Esophagus muscularis mucosa (tissue), 4 donors: ENCODE results near the gene ETNK1. TPM values are rescaled to one million over a fixed set of nuclear protein-coding genes. Genes with fewer than 3 reads are reported as not detected.

Experiments
- DNase-seq: peaks from one replicate; pipeline ENCODE4 v3.0.0-alpha.2; 2017; ENCODE audit errors: extremely low spot score
- H3K27ac ChIP-seq, 4 donors: fragments of 200-600 bp; sonication (generic); replicated peaks in 1 of 4; 1 replicate in 3 of 4; 2 replicates in 1 of 4; pipeline ENCODE4 v1.5.1; 2016 to 2019; ENCODE audit warnings: mild to moderate bottlenecking in 1 of 4
- H3K27me3 ChIP-seq, 4 donors: fragments of 200-600 bp; sonication (generic); one replicate each; pipeline versions ENCODE4 v1.5.1 to v1.6.0; 2016 to 2019
- H3K36me3 ChIP-seq, 4 donors: fragments of 200-600 bp; sonication (generic); one replicate each; pipeline ENCODE4 v1.5.1; 2016 to 2019
- H3K4me1 ChIP-seq, 4 donors: fragments of 200-600 bp; sonication (generic); one replicate each; pipeline ENCODE4 v1.5.1; 2016 to 2019
- H3K4me3 ChIP-seq, 4 donors: fragments of 200-600 bp; sonication (generic); 1 replicate in 2 of 4; 2 replicates in 2 of 4; pipeline ENCODE4 v1.5.1; 2016 to 2019; ENCODE audit warnings: mild to moderate bottlenecking in 4 of 4, moderate library complexity in 1 of 4
- H3K9me3 ChIP-seq, 4 donors: fragments of 200-600 bp; sonication (generic); 1 replicate in 3 of 4; 2 replicates in 1 of 4; pipeline ENCODE4 v1.5.1; 2016 to 2019
- CTCF ChIP-seq, 3 experiments: fragments of 200-600 bp in 2 of 3; fragments of 450-650 bp in 1 of 3; sonication (generic) in 2 of 3; IDR thresholded peaks; one replicate each; pipeline ENCODE4 v1.5.1; 2017 to 2019; ENCODE audit warnings: antibody characterized with exemption in 3 of 3, mild to moderate bottlenecking in 2 of 3, moderate library complexity in 1 of 3
- EP300 ChIP-seq: sonication (generic); formaldehyde crosslinking; IDR thresholded peaks from one replicate; pipeline ENCODE4 v1.6.1; 2017; ENCODE audit warnings: antibody characterized with exemption
- POLR2A ChIP-seq: fragments of 450-650 bp; IDR thresholded peaks from one replicate; pipeline ENCODE4 v1.6.1; 2017; ENCODE audit warnings: antibody characterized with exemption, moderate library complexity, mild to moderate bottlenecking, low read depth
- POLR2AphosphoS5 ChIP-seq, 2 donors: sonication (generic); formaldehyde crosslinking; IDR thresholded peaks; one replicate each; pipeline ENCODE4 v1.6.1; 2017; ENCODE audit warnings: antibody characterized with exemption in 2 of 2
- WGBS: methylation state at CpG from one replicate; pipeline ENCODE4 v1.1.5; 2018; 5-methylcytosine and 5-hydroxymethylcytosine counted together
- intact Hi-C: fragments of 100-400 bp; cut with DNase I; formaldehyde crosslinking; loops from one replicate; pipeline ENCODE4 v1.15.1; 2023
- total RNA-seq, 4 donors: library from RNA; depleted of rRNA; stranded (reverse); fragments of >200 nt; gene quantifications; one replicate each; pipeline versions ENCODE4 v1.1.0 to v1.2.1, GENCODE V29; 2016

The ETNK1 gene
- total RNA-seq, 4 donors from 2014 or later: 17.6 to 21.2 (median 19.4) TPM

GRCh38 chr12:22627371-22627770, 2.4 kb downstream of the ETNK1 start:
- H3K4me1 ChIP-seq: peaks cover 27 to 56% (median 51%) of the 10 kb centered on the region in 4 donors
- H3K4me3 ChIP-seq: peak overlapping the region; percentile 90 to 97 (median 94)
- no peaks in the 10 kb centered on the region for H3K36me3 ChIP-seq
- intact Hi-C loops: no loop called here
- no peak for TF ChIP-seq EP300
- TF ChIP-seq POLR2A: no peak
- H3K27me3 ChIP-seq: no peaks in the 10 kb centered on the region
- H3K27ac ChIP-seq: peak overlapping the region; percentile 97 to 99 (median 98)
- WGBS: 48% methylated on average over 2 of the region's 2 CpGs
- no peaks in the 10 kb centered on the region for H3K9me3 ChIP-seq
- DNase-seq: no peak

DNA sequence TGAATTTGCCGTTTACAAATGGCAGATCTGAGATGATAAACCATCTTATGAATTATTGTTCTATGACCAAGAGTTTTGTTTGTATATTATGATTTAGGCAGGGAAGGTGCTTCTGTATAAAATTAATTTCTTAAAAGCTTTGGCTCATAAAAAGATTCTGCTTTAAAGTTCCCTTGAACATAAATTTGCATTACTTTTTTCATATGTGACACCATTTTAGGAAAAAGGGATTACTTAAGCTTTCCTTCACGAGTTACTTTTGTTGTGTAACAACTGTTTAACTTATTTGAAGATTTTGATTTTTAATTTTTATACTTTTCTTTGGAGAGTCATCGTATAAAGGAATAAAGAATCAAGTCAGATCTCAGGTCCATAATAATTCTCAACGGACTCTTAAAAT, 3.3 kb downstream of the ETNK1 start:
- Histone ChIP-seq H3K27me3 (no peaks in the 10 kb centered on the region), H3K9me3 (no peaks in the 10 kb centered on the region), H3K27ac (peak overlapping the region in 3 of 4 donors; percentile 11 to 99 (median 98)), H3K36me3 (no peaks in the 10 kb centered on the region), H3K4me3 (peak overlapping the region; percentile 21 to 97 (median 92)), H3K4me1 (peaks cover 27 to 56% (median 51%) of the 10 kb centered on the region in 4 donors)
- TF ChIP-seq CTCF (IDR thresholded peaks at IDR 0.05) (no peak), POLR2A (no peak), EP300 (no peak), POLR2AphosphoS5 (IDR thresholded peaks at IDR 0.05) (no peak)
- DNase-seq: no peak
- 59% methylated on average over 4 of the region's 4 CpGs for WGBS
- intact Hi-C loops: no loop called here

- TF ChIP-seq POLR2A (no peak), EP300 (no peak), POLR2AphosphoS5 (IDR thresholded peaks at IDR 0.05) (no peak), CTCF (IDR thresholded peaks at IDR 0.05) (peak; percentile 50 to 67 (median 67))
- Histone ChIP-seq H3K4me3 (no peak overlapping the region), H3K4me1 (peaks cover 30 to 65% (median 58%) of the 10 kb centered on the region in 4 donors), H3K9me3 (no peaks in the 10 kb centered on the region), H3K36me3 (no peaks in the 10 kb centered on the region), H3K27me3 (no peaks in the 10 kb centered on the region), H3K27ac (no peak overlapping the region)
- WGBS: 56% methylated on average over 3 of the region's 3 CpGs
- intact Hi-C loops: no loop called here
- DNase-seq: no peak
These were observed 7.0 kb downstream of the ETNK1 start for GRCh38 chr12:22631863-22632463.

DNA sequence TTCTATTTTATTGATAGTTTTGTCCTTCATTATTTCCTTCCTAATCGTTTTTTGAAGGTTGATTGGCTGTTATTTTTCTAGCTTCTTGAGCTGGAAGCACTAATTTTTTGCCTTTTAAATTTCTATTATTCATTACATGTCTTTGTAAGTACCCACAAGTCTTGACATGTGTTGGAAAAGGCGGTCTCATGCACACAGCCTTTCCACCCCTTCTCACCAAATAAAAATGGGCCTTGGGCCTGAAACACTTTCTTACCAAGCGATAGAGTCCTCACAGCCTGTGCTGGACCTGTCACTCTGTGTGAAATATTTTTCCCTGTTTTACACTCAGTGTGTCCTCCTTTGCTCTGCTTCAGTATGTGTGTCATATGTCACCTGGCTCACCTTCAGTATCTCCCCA, 9.9 kb downstream of the ETNK1 start:
- Histone ChIP-seq H3K4me3 (no peak overlapping the region), H3K27ac (no peak overlapping the region), H3K36me3 (no peaks in the 10 kb centered on the region), H3K27me3 (no peaks in the 10 kb centered on the region), H3K4me1 (peaks cover 11 to 40% (median 30%) of the 10 kb centered on the region in 4 donors), H3K9me3 (no peaks in the 10 kb centered on the region)
- 90% methylated on average over 3 of the region's 3 CpGs for WGBS
- no peak for DNase-seq
- TF ChIP-seq POLR2A (no peak), EP300 (no peak)
- intact Hi-C loops: no loop called here

DNA sequence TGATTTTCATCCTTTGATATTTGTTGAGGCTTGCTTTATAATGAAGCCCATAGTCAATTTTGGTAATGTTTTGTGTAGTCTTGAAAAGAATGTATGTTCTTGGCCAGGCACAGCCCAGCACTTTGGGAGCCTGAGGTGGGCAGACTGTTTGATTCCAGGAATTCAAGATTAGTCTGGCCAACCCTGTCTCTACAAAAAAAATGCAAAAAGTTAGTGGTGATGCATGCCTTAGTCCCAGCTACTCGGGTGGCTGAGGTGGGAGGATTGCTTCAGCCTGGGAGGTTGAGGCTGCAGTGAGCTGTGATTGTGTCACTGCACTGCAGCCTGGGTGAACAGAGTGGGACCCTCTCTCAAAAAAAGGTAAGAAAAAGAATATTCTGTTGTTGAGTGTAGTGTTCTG, 10.8 kb downstream of the ETNK1 start:
- peaks cover 11 to 32% (median 23%) of the 10 kb centered on the region in 4 donors for H3K4me1 ChIP-seq

More for the DNA sequence above, 10.8 kb downstream of the ETNK1 start:
- TF ChIP-seq POLR2A (no peak), CTCF (IDR thresholded peaks at IDR 0.05) (no peak), POLR2AphosphoS5 (IDR thresholded peaks at IDR 0.05) (no peak), EP300 (no peak)
- DNase-seq: no peak
- H3K27me3 ChIP-seq: no peaks in the 10 kb centered on the region
- intact Hi-C loops: no loop called here
- no peak overlapping the region for H3K4me3 ChIP-seq
- 62% methylated on average over 1 of the region's 1 CpG for WGBS
- no peak overlapping the region for H3K27ac ChIP-seq
- H3K36me3 ChIP-seq: no peaks in the 10 kb centered on the region
- H3K9me3 ChIP-seq: no peaks in the 10 kb centered on the region
